CD4-positive, alpha-beta T cell treated with Interferon alpha-2 for 1 hour (primary cell): ENCODE data around the gene SLC30A3.
A peak's percentile ranks its signal among the peaks of the same experiment; 100 is the strongest.
"Not testable (repeated sequence)": the region's sequence is repeated elsewhere in the genome, so short reads cannot be mapped to it uniquely, and the experiment has no call there.

Experiments
- DNase-seq, 2 donors: peaks; one replicate each; pipeline ENCODE4 v3.0.0-alpha.2; 2020 to 2022

Gene SLC30A3, protein sequence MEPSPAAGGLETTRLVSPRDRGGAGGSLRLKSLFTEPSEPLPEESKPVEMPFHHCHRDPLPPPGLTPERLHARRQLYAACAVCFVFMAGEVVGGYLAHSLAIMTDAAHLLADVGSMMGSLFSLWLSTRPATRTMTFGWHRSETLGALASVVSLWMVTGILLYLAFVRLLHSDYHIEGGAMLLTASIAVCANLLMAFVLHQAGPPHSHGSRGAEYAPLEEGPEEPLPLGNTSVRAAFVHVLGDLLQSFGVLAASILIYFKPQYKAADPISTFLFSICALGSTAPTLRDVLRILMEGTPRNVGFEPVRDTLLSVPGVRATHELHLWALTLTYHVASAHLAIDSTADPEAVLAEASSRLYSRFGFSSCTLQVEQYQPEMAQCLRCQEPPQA

DNA sequence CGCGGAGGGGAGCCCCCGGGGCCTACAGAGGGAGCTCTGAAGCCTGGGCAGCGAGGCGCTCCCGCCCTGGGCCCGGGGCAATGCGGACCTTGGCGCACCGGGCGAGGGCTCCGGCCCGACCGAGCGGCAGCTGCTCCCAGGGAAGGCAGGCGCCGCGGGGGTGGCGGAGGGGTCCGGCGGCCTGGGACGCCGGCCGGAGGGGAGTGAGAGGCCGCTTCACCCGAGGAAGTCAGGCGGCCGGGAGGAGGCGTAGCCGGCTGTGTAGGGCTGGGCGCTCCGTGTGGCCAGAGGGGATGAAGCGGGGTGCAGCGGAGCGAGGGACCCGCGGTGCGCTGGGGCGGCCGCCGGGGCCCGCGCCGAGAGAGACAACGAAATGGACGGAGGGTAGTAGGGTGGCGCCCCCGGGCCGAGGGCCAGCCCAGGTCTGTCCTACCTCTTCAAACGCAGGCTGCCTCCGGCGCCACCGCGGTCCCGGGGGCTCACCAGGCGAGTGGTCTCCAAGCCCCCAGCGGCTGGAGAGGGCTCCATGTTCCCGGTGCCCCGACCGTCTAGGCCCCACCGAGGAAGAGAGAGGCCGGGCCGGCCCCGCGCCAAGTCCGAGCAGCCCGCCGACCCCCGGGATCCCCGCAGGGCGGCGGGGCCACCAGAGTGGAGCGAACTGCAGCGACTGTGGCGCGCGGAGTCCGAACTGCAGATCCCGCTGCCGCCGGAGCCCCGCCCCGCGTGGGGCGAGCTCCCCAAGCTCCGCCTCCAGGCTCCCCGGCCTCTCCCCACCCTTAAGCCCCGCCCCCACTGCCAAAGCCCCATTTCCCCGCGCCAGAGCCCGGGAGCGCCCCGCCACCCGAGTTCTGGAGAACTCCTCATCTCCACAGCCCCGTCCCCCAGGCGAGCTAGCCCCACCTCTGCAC is at the start of gene SLC30A3:
SLC30A3 (minus strand) TSS at position 669 of the 908 bp plus-strand sequence; CDS start at position 528, 141 bp downstream.
- peak; percentile 74 to 78 for DNase-seq

DNA sequence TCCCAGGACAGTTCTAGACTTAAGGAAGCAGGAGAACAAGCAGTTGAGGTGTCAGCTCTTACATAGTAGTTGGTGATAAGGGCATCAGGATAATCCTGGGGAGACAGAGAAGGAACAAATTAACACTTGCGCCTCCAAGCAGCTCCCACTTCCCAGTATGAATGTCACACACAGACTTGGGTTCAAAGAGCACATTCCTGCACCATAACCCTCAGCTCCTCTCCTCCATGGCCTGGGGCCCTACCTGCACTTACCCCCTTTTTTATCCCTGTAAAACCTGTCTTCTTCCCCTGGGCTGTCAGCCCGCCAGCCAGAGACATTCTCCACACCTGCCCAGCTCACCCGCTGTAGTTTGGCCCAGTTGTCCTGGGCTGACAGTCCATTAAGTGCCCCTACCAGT is 49.3 kb upstream of the SLC30A3 start:
- no peak for DNase-seq

DNA sequence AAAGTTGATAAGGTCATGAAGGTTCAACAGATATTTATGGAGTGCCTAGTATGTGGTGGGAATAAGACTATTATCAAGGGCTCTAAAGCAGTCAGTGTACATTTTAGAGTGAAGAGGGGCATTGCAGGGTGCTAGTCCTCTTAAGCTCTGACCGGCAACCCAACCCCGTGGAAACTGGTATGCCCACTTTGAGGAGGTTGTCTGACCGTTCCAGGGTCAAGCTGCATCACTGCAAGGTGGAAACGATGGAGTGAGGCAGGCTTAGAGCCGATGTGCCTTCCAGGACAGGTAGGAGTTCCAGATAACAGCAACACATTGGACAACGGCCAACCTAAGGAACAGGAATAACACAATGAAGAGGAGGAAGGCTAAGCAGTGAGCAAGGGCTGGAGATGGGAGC is 46.8 kb upstream of the SLC30A3 start:
- no peak for DNase-seq

DNA sequence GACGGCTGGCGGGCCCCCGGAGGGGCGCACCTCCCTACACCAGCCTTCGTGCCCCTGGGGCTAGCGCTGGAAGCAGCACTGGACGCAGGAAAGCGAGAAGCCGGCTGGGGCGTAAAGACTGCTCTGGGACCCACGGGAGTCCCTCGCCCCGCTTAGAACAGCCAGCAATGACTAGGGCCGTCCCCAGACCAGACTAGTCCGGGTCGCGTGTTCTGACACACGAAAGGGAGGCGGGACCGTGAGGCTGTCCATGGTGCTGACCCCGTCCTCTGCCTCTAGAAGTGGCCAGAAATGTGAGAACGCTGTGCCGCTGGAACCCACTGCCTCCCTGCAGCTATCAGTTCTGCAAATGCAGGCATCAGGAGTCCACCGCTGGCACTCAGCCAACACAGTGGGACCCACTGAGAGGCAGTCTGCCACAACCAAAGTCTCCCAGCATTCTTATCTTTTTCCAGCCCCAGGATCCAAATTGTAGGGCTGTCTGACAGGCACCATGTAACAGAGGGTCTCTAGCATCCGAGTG is 45.6 kb upstream of the SLC30A3 start, which contains the start of gene UCN:
UCN (minus strand) TSS at position 87 of the 523 bp plus-strand sequence. CDS start 550 bp downstream, outside the sequence.
- DNase-seq: no peak

DNA sequence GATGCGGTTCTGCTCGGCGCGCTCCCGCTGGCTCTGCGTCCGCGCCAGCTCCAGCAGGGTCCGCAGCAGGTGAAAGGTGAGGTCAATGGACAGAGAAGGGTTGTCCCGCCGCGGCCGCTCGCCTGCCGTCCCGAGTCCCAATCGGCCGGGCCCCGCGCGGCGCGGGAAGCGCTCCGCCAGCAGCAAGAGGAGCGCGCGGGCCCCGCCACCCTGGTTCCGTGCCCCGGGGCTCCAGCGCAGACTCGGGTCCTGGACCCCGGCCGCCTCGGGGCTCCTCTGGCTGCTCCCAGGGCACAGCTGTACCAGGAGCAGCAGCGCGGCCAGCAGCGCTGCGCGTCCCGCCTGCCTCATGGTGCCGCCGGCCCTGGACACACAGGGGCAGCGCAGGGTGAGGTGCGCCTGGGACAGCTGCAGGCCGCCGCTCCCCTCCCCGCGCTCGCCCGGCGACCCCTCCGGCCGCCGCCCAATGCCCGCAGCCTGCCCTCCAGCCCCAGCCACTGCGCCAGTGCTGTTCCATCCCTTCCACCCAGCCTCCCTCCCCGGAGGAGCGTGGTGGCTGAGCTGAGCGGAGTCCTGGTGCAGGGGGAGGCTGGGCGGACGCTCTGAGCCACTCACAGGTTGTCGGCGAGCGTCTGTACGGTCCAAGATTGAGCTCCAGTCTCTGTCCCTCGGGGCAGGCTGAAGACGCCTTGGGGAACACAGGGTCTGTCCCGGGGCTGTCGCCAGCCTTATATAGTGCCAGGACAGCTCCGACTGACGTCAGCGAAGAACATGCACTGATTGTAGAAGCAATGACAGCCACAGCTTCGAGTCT is 44.9 kb upstream of the SLC30A3 start:
- DNase-seq: no peak

DNA sequence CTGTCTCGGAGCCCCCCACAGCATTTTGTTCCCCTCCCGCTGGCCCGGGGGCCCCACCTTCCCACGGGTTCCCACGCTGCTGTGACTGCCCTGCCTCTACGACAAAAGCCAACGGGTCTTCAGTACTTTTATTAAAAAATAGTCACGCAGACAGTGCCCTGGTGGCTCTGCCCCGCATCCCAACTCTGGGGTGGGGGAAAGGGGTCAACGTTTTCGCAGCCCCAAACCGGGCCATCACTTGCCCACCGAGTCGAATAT is 44.4 kb upstream of the SLC30A3 start:
- DNase-seq: no peak

DNA sequence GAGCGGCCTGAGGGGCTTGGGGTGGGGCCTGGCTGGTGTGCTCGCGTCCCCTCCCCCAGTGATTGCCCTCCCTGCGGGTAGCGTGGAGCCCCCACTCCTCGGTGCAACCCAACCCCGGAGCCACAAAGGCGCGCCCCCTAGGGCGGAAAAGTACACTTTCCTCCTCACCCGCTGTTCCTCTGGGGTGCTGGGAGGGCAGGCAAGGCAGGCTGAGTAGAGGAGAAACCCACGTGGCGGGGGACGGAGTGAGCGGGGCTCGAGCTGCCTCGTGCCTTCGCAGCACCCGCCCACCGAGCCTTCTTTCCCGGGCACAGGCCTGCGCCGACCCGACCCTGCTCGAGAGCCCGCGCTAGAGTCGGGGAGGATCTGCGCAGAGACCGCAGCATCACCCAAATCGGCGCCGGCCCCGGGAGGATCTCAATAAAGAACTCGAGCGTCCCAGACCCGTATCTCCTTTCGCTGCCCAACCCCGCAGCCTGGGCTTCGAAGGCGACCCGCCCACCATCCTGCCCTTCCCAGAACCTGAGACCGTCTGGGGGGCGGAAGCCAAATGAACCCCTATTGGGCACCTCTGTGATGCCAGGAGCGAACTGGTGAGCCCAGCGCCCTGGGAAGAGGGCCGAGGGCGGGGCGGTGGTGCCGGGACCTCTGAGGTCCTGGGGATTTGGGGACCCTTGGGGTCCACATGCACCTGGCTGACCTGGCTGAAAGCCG is 43.9 kb upstream of the SLC30A3 start:
- DNase-seq: peak in 1 of 2 donors; percentile 22

DNA sequence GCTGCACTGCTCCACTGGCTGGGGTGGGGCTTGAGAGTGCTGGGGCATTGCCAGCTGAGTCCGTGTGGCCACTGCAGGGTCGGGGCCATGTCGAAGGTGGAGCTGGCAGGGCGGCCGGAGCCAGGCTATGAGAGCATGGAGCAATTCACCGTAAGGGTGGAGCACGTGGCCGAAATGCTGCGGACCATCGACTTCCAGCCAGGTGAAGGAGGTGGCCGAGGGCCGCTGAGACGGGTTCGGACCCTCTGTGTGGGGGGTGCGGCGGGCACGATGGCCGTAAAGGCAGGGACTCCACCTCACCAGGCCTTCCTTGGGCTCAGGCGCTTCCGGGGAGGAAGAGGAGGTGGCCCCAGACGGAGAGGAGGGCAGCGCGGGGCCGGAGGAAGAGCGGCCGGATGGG is 43.3 kb upstream of the SLC30A3 start:
- DNase-seq: no peak

DNA sequence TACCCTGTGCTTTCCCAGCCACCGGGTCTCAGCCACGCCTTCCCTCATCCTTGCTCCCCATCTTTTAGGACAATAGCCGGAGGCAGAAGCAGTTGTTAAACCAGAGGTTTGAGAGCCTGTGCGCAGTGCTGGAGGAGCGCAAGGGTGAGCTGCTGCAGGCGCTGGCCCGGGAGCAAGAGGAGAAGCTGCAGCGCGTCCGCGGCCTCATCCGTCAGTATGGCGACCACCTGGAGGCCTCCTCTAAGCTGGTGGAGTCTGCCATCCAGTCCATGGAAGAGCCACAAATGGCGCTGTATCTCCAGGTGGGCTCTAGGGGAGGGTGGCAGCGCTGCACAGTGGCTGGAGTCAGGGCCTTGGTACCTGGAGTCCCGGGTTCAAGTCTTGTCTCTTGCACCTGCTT is 42.7 kb upstream of the SLC30A3 start:
- no peak for DNase-seq

DNA sequence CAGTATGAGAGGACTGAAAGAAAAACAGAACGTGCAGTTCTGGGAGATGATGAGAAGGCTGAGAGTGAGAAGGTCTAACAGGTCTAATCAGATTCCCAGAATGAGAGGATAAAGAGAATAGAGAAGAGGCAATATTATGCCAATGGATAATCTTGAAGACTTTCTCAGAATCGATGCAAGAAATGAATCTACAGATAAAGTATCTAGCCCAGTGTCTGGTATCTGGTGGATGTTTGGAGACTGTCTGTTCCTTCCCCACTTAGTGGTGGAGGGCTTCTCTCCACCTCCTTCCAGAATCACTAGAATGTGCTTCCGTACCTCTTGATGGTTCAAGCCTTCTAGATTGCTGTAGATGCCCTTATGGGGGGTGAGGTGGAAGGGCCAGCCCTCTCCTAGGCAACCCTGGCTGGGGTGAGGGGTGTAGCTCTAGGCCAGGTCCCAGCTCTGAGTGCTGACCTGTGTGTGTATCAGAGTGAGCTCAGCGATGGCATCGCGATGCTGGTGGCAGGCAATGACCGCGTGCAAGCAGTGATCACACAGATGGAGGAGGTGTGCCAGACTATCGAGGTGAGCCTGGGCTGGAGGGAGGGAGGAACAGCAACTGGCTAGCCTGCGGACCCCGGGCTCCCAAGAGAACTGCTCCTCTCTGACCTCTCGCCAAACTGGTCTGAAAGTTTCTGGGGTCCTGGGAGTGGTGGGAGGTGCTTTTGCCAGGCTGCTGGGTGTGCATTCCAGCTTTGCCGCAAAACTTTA is 41.8 kb upstream of the SLC30A3 start:
- no peak for DNase-seq

DNA sequence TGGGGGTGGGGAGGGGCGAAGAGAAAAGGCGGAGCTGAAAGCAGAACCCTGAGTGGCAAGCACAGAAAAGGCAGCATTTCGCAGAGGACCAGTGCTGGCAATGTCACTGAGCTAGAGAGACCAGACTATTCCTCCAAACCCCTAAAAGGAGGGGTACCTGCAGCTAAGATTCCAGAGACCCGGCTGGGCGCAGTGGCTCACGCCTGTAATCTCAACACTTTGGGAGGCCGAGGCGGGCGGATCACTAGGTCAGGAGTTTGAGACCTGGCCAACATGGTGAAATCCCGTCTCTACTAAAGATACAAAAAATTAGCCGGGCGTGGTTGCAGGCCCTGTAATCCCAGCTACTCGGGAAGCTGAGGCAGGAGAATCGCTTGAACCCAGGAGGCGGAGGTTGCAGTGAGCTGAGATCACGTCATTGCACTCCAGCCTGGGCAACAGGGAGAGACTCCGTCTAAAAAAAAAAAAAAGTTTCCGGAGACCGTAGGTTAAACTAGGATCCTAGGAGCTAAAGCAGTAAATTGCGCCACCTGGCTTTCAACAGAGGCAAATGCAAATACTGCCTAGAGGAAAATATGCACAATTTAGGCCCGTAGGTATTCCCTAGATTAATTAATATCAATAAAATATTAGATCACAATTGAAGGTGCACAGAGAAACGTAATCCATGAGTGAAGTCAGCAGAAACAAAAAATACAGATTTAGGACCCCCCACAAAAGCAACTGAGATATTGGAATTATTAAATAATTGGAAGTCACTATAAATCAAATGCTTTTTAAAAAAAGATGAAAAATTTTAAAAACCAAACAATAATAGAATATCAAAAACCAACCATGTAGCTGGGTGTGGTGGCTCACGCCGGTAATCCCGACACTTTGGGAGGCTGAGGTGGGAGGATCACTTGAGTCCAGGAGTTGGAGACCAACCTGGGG is 40.5 kb upstream of the SLC30A3 start:
- DNase-seq: peak; percentile 48 to 70

DNA sequence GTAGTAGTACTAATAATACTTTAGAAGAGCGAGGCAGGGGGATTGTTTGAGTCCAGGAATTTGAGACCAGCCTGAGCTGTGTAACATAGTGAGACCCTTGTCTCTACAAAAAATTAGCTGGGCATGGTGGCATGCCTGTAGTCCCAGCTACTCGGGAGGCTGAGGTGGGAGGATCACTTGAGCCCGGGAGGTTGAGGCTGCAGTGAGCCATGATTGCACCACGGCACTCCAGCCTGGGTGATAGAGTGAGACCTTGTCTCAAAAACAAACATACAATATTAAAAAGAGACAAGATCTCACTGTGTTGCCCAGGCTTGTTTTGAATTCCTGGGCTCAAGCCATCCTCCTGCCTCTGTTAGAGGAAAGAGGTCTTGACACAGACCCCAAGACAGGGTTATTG is 37.8 kb upstream of the SLC30A3 start:
- not testable (repeated sequence) for DNase-seq

DNA sequence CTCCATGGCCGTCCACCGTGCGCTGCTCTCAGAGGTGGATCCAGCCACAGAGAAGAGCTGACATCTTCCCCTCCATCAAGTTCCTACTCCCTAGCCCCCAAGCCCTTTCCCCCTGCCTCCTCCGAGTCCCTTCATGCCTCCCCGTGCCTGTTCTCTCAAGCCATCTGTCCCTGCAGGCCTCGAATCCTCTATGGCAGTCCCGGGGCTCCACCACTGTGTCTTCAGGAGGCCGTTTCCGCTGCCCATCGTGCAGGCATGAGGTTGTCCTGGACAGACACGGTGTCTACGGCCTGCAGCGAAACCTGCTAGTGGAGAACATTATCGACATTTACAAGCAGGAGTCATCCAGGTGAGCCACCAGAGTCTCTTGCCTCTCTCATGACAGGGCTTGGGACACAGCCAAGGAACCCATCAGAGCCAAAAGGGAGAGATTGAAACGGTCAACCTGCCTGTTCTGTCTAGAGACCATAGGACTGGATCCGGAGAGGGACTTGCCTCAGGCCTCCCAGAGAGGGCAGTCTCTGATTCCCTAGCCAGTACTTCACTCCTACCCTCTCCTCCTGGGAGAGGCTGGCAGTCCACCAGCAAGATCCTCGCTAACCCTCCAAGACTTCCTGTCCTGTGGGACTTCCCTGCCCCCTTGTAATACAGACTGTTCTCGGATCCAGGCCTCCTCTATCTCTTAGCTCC is 35.7 kb upstream of the SLC30A3 start:
- DNase-seq: no peak

DNA sequence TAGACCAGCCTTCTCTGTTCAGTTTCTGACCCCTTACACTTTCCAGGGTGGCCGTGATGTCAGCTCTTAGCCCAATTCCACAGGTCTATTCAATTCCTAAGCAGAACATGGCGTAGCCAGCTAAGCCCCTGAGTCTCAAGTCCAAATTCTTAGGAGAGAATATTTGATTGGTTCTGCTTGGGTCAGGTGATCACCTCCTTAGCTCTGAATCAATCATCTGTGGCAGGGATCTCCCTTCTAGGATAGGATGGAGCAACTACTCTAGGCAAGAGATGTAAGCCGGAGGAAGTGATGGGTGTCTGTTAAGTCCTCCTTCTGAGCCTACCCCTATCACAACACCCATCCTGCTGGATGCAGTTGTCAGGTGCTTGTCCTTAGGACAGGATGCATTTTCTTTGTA is 34.3 kb upstream of the SLC30A3 start:
- DNase-seq: no peak

DNA sequence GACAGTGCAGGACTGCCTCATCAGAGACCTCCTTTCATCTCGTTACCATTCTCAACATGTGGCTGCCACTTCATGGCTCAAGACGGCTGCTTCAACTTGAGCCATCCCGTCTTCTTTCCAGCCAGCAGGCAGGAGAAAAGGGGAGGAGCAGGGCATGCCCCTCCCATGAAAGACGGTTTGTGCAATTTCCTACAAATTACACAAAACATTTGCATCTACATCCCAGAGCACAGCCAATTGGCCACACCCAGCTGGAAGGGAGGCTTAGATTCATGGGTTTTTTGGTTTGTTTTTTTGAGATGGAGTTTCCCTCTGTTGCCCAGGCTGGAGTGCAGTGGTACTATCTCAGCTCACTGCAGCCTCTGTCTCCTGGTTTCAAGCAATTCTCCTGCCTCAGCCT is 33.6 kb upstream of the SLC30A3 start:
- DNase-seq: peak in 1 of 2 donors; percentile 16

DNA sequence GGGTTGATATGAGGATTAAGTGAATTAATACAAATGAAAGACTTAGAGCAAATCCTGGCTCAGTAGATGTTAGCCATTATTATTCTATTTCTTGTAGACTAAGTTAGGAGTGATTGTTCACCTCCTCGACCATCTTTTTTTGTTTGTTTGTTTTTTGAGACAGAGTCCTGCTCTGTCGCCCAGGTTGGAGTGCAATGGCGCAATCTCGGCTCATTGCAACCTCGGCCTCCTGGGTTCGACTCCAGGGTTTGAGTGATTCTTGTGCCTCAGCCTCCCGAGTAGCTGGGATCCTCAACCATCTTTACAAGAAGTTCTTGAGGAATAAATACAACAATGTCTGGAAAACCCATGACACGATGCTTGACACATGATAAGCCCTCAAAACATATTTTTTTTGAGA is 32.1 kb upstream of the SLC30A3 start:
- no peak for DNase-seq

DNA sequence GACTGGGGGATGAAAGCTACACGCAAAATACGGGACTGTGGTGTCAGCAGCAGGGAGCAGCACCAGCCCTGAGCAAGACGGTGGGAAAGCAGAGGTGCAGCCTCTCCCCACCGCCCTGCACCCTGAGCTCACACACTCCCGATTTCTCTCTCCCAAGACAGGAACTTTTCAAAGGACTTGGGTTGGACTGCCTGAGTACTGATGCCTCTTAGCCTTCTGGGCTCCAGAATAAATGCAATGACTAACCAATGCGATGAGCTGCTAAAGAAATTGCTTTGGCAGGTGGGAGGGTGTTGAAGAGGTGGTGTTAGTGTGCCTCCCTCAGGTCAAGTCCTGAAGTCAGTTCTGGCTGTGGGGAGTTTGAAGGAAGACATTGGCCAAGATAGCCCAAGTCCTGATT is 29.0 kb upstream of the SLC30A3 start:
- no peak for DNase-seq

DNA sequence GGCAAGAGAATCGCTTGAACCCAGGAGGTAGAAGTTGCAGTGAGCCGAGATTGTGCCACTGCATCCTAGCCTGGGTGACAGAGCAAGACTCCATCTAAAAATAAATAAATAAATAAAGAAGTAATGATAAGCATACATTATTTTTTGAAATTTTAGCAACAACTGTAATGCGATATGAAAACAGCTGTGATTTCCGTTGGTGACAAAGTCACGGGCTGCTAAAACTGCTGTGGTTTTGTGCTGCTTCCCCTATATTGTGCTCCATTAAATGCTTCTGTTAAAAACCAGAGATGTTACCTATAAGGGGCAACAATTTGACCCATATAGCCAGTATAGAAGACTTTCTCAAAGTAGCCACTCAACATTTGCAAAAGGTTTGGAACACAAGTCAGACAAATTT is 27.7 kb upstream of the SLC30A3 start:
- DNase-seq: no peak

DNA sequence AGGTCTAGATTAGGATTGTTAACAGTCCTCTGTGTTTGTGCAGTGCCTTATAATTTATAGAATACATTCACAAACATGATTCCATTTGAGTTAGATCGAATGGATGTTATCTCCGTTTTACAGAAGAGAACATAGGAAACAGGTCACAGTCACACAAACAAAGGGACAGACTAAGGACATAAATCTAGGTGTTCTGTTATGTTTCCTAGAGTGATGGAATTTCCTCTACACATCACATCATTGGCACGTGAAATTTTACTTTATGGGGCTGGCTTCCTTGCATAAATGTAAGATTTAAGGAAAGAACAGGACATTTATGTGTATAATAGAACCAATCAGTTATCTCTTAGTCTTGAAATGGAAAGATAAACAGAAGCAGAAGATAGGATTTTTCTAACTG is 25.8 kb upstream of the SLC30A3 start:
- no peak for DNase-seq

DNA sequence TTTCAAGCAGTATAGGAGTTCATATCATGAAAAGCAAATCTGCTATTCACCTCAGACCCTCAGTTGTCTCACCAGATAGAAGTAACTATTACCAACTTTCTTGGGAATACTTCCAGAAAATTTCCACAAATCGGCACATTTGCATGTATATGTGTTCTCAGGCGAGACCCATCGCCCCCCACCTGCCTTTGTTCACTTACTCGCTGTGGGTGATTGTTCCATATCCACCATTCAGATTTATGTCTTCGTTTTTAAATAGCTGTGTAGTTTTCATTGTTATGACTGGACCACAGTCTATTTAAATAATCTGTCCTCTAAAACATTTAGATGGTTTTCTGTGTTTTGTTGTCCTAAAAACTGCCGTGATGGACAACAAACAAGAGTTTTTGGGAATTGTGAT is 22.6 kb upstream of the SLC30A3 start:
- DNase-seq: no peak
